ENCODE measurements around the gene U2SURP. TPM values are rescaled to one million over a fixed set of nuclear protein-coding genes. Genes with fewer than 3 reads are reported as not detected.

Gene U2SURP
- total and polyA plus RNA-seq, 10 of the 15 experiments (the other 5 are each of a cell fraction or from before 2014, with no cell fraction given): 76.3 to 277 (median 150) TPM

- TF ChIP-seq CREB1 (IDR thresholded peaks at IDR 0.05; ENCODE audit: low read depth) (peak; percentile 52; the same call in 1 of the 2 replicates), RBBP5 (conservative IDR thresholded peaks at IDR 0.05) (no peak), BHLHE40 (IDR thresholded peaks at IDR 0.05; ENCODE audit: borderline replicate concordance in 1 of 2, low read depth in 2 of 2, low read length in 1 of 2) (no peak), KDM1A (IDR thresholded peaks at IDR 0.05; ENCODE audit: borderline replicate concordance) (no peak), GATAD2B (conservative IDR thresholded peaks at IDR 0.05; ENCODE audit: low read depth) (no peak), SRF (IDR thresholded peaks at IDR 0.05; ENCODE audit: low read depth in 2 of 2, low read length in 2 of 2) (no peak), ZZZ3 (IDR thresholded peaks at IDR 0.05; ENCODE audit: control insufficient read depth, insufficient read length, low read depth) (no peak), TCF7 (IDR thresholded peaks at IDR 0.05; ENCODE audit: borderline replicate concordance) (0 out of 2 replicates have a peak, but pooled peaks have one; percentile 21), MTA3 (IDR thresholded peaks at IDR 0.05; ENCODE audit: borderline replicate concordance, low read length) (no peak), BACH1 (IDR thresholded peaks at IDR 0.05; ENCODE audit: borderline replicate concordance) (no peak), SIX5 (IDR thresholded peaks at IDR 0.05; ENCODE audit: low read depth, low read length, severe bottlenecking) (no peak), CREM (IDR thresholded peaks at IDR 0.05; ENCODE audit: low read depth) (peak; percentile 83; the same call in 1 of the 2 replicates), ZBED1 (IDR thresholded peaks at IDR 0.05; ENCODE audit: borderline replicate concordance) (peak; percentile 53; the same call in 1 of the 2 replicates), SMAD5 (IDR thresholded peaks at IDR 0.05; ENCODE audit: low read depth) (no peak), CEBPB (IDR thresholded peaks at IDR 0.05; ENCODE audit: borderline replicate concordance in 1 of 2, low read depth in 2 of 2, low read length in 2 of 2) (peak; percentile 94 to 98; a peak in 3 of 4 replicates), PML (IDR thresholded peaks at IDR 0.05; ENCODE audit: low read length) (no peak), SPI1 (IDR thresholded peaks at IDR 0.05; ENCODE audit: borderline replicate concordance, insufficient read depth, low read depth, low read length) (peak; percentile 70; the same call in 1 of the 2 replicates), IKZF1 (conservative IDR thresholded peaks at IDR 0.05) (no peak), MEF2A (IDR thresholded peaks at IDR 0.05; ENCODE audit: insufficient read depth, low read depth, low read length) (0 out of 2 replicates have a peak, but pooled peaks have one; percentile 60), NFIC (IDR thresholded peaks at IDR 0.05; ENCODE audit: low read depth, low read length) (peak; percentile 86), CEBPZ (IDR thresholded peaks at IDR 0.05; ENCODE audit: low read depth, low read length) (no peak), BRCA1 (IDR thresholded peaks at IDR 0.05; ENCODE audit: low read depth, low read length) (no peak), RELB (IDR thresholded peaks at IDR 0.05; ENCODE audit: low read depth) (no peak), BCL3 (IDR thresholded peaks at IDR 0.05; ENCODE audit: borderline replicate concordance, insufficient read depth, low read depth, low read length, poor library complexity, severe bottlenecking) (no peak), STAT3 (IDR thresholded peaks at IDR 0.05; ENCODE audit: low read depth, low read length) (no peak), DPF2 (IDR thresholded peaks at IDR 0.05) (0 out of 2 replicates have a peak, but pooled peaks have one; percentile 29)
These were observed 59.5 kb downstream of the U2SURP start (continued) for GRCh38 chr3:143060906-143061305.
